CD4-positive, alpha-beta T cell treated with Interleukin-6 at 100 ng/mL for 8 hours (primary cell): ENCODE results near the gene SAMHD1.
"Not testable (repeated sequence)": the region's sequence is repeated elsewhere in the genome, so short reads cannot be mapped to it uniquely, and the experiment has no call there.

Source experiments
- DNase-seq: peaks from one replicate; pipeline ENCODE4 v3.0.0-alpha.2; 2020; ENCODE audit warnings: mixed read lengths, low spot score

The SAMHD1 gene

DNA sequence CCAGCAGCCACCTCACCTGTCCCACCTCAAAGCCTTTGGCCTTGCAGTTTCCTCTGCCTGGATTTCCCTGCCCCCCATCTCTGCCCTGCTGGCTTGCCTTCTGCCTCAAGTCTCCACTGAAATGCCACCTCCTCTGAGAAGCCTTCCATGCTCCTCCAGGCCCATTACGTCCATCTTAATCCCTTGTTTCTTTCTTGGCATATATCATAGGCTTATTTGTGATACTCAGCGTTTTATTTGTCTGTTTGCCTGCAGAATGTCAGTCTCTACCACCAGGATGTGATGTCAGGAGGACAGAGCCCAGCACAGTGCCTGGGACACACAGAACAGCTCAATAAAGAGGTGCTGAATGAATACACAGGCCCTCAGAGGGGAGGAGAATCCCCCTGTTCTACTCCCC, 100.0 kb downstream of the SAMHD1 start:
- no peak for DNase-seq

DNA sequence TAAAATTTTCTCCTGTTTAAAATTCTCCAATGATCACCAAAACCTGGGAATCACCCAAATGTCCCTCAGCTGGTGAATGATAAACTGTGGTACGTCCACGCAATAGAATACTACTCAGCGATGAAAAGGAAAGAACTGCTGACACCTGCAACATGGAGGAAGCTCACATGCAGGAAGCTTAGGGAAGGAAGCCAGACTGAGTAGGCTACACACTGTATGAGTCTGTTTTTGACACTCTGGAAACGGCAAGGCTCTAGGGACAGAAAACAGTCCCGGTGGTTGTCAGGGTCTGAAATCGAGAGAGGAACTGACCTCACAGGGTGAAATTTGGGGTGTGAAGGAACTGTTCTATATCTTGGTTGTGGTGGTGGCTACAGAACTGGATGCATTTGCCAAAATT, 100.7 kb downstream of the SAMHD1 start:
- DNase-seq, result no peak

DNA sequence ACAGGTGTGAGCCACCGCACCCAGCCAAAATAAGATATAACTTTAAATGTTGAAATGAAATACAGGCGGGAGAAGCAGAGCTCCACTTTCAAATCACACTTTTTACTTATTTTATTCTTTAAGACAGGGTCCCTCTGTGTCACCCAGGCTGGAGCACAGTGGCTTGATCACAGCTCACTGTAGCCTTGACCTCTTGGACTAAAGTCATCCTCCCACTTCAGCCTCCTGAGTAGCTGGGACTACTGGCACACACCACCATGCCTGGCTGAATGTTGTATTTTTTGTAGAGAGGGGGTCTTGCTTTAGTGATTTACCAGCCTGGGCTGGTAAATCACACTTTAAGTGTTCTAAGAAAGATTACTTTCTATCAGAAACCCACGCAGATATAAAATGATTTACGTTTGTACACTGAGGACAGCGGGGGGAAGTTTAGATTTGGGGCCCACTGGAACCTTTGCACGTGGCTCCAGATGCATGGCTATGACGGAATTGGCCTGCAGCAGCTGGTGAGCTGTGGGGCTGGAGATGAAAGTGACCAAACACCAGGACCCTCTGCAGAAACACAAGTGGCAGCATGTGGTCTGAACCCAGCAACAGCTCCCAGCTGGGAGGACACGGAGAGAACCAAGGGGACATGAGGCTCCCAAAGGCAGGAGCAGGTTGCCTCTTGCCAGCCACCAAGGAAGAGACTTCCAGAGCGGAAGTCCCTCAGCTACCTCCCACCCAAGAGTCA, 102.0 kb downstream of the SAMHD1 start:
- DNase-seq, result no peak

DNA sequence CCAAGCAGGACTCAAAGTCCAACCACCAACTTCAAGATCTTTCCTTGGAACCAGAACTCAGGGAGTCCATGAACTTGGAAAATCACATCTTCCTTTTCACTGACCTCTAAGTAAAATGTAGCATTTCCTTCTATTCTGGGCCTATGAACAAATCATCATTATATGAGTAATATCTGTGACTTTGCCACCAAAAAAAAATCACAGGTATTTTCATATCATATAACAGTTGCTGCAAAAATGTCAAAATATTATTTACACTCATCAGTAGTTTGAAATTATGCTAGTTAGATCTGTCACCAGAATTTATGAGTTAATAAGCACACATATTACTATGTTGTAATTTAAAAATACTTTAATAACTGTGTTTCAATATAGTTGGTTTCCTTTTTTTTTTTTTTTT, 102.8 kb downstream of the SAMHD1 start:
- DNase-seq, result no peak

GRCh38 chr20:36848078-36848660, 103.3 kb downstream of the SAMHD1 start:
- no peak for DNase-seq

- DNase-seq, result no peak
These were observed 103.8 kb downstream of the SAMHD1 start for GRCh38 chr20:36847710-36848040.

GRCh38 chr20:36847009-36847709, 104.3 kb downstream of the SAMHD1 start:
- DNase-seq, result no peak

- DNase-seq, result no peak
These were observed 106.1 kb downstream of the SAMHD1 start for GRCh38 chr20:36845288-36845971.

- DNase-seq, result not testable (repeated sequence)
These were observed 110.5 kb downstream of the SAMHD1 start for GRCh38 chr20:36841030-36841429.
